ENCODE measurements around the gene CCNDBP1. TPM values are rescaled to one million over a fixed set of nuclear protein-coding genes. Genes with fewer than 3 reads are reported as not detected.
"Not testable (repeated sequence)": the region's sequence is repeated elsewhere in the genome, so short reads cannot be mapped to it uniquely, and the experiment has no call there.

The CCNDBP1 gene
- total and polyA plus RNA-seq, 8 donors: 17.6 to 37.7 (median 21.7) TPM

DNA sequence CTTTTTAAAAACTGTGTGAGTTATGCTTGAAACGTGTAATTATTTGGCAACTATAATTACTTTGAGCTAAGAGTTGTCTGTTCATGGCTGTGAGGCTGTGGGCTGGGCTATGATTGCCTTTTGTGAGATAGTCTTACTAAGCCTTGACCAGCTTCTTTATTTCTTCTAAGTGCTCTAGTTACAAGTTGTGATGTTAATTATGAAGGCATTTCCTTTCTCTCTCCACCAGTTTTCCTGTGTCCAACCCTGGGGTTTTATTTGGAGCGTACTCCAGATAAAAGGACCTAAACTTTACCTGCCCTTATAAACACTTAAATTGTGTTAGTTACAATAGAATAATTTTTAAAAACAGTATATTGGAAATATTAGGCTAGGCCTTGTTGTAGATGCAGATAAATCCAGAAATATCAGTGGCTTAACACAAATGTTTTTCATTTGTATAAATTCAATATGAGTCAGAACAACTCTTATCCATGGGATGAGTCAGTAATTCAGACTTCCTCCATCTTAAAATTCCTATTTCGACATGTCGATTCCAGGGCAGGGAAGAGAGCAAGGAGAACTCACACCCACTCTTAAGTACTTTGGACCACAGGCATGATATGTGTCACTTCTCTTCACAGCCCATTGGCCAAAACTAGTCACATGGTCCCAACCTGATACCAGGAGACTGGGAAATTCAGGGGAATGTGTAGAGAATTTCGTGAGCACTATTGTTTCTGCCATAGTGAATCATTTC, 34.8 kb upstream of the CCNDBP1 start:
- no peak for ATAC-seq
- no peaks in the 10 kb centered on the region for H3K9me3 ChIP-seq
- no peak for FAIRE-seq
- no peaks in the 10 kb centered on the region for H3K4me1 ChIP-seq
- 92 to 97% methylated on average over 5 of the region's 5 CpGs for WGBS, 2 donors
- no peak overlapping the region for H3K4me3 ChIP-seq
- TF ChIP-seq CTCF (IDR thresholded peaks at IDR 0.05): no peak
- intact Hi-C loops (cut with DNase I): no loop called here
- no peak overlapping the region for H3K27ac ChIP-seq
- peaks cover 0 to 25% (median 14%) of the 10 kb centered on the region in 3 donors for H3K36me3 ChIP-seq
- H3K27me3 ChIP-seq: no peaks in the 10 kb centered on the region
- DNase-seq: no peak

DNA sequence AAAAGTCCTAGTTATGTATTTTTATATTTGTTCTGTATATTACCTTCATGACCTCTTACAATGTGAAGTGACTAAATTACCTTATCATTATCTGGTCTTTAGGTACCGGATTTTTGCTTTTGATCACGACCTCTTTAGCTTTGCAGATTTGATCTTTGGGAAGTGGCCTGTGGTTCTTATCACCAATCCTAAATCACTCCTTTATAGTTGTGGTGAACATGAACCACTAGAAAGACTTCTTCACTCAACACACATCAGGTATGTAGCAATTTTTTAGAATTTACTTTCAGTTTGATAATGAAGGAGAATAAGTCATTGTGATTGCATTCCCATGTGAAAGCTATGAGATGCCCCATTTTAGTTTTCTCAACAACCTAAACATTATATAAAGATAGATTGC, 33.5 kb upstream of the CCNDBP1 start:
- Histone ChIP-seq H3K36me3 (peaks cover 0 to 25% (median 14%) of the 10 kb centered on the region in 3 donors), H3K27ac (no peak overlapping the region), H3K4me3 (no peak overlapping the region), H3K27me3 (no peaks in the 10 kb centered on the region), H3K9me3 (no peaks in the 10 kb centered on the region), H3K4me1 (no peaks in the 10 kb centered on the region)
- FAIRE-seq: no peak
- DNase-seq: no peak
- no peak for ATAC-seq
- intact Hi-C loops (cut with DNase I): no loop called here
- no peak for TF ChIP-seq CTCF (IDR thresholded peaks at IDR 0.05)
- WGBS, 2 donors: 88 to 96% methylated on average over 2 of the region's 2 CpGs

DNA sequence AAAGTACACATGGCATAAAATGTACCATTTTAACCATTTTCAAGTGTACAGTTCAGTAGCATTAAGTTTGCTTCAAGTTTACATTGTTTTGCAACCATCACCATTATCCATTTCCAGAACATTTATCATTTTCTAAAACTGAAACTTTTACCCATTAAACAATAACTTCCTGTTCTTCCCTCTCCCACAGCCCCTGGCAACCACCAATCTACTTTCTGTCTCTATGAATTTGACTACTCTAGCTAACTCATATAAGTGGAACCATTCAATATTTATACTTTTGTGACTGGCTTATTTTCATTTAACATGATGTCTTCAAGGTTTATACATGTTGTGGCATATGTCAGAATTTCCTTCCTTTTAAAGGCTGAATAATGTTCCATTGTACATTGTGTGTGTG, 31.9 kb upstream of the CCNDBP1 start:
- ATAC-seq: no peak
- H3K4me3 ChIP-seq: no peak overlapping the region
- no peaks in the 10 kb centered on the region for H3K9me3 ChIP-seq
- no peaks in the 10 kb centered on the region for H3K4me1 ChIP-seq
- FAIRE-seq: no peak
- intact Hi-C loops (cut with DNase I): no loop called here
- TF ChIP-seq CTCF (IDR thresholded peaks at IDR 0.05): no peak
- no peak overlapping the region for H3K27ac ChIP-seq
- H3K36me3 ChIP-seq: peaks cover 0 to 25% (median 14%) of the 10 kb centered on the region in 3 donors
- DNase-seq: no peak
- no peaks in the 10 kb centered on the region for H3K27me3 ChIP-seq

GRCh38 chr15:43165801-43166325, 19.3 kb upstream of the CCNDBP1 start:
- 91 to 100% methylated on average over 1 to 2 of the region's 2 CpGs for WGBS, 2 donors
- no peak for ATAC-seq

DNA sequence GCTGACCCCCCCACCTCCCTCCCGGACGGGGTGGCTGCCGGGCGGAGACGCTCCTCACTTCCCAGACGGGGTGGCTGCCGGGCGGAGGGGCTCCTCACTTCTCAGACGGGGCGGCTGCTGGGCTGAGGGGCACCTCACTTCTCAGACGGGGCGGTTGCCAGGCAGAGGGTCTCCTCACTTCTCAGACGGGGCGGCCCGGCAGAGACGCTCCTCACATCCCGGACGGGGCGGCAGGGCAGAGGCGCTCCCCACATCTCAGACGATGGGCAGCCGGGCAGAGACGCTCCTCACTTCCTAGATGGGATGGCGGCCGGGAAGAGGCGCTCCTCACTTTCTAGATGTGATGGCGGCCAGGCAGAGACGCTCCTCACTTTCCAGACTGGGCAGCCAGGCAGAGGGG, 17.9 kb upstream of the CCNDBP1 start:
- not testable (repeated sequence) for H3K27ac ChIP-seq

More at GRCh38 chr15:43165801-43166325, 19.3 kb upstream of the CCNDBP1 start:
- Histone ChIP-seq H3K36me3 (peaks cover 0 to 7% (median 5%) of the 10 kb centered on the region in 3 donors), H3K9me3 (no peaks in the 10 kb centered on the region), H3K4me3 (no peak overlapping the region), H3K27ac (no peak overlapping the region), H3K4me1 (no peaks in the 10 kb centered on the region), H3K27me3 (no peaks in the 10 kb centered on the region)
- TF ChIP-seq CTCF (IDR thresholded peaks at IDR 0.05): no peak
- intact Hi-C loops (cut with DNase I): no loop called here
- peak; percentile 43 for FAIRE-seq
- no peak for DNase-seq

More for the DNA sequence above, 17.9 kb upstream of the CCNDBP1 start:
- ATAC-seq; H3K9me3 ChIP-seq; H3K27me3 ChIP-seq; FAIRE-seq; intact Hi-C loops (cut with DNase I); DNase-seq; H3K4me3 ChIP-seq; H3K4me1 ChIP-seq: not testable (repeated sequence)
- H3K36me3 ChIP-seq: peaks cover 0 to 11% (median 5%) of the 10 kb centered on the region in 3 donors
- WGBS, 2 donors: 98 to 99% methylated on average over 15 to 24 of the region's 28 CpGs

Measured in pancreas (tissue), 10 donors.